Vagina (tissue), 2 donors: ENCODE results near the gene UTS2B.

Experiments
- POLR2A ChIP-seq, 2 donors: fragments of 450-650 bp; IDR thresholded peaks; one replicate each; pipeline ENCODE4 v1.6.1; 2017; ENCODE audit warnings: antibody characterized with exemption in 2 of 2, mild to moderate bottlenecking in 2 of 2, moderate library complexity in 2 of 2
- POLR2AphosphoS5 ChIP-seq, 2 donors: sonication (generic); formaldehyde crosslinking; IDR thresholded peaks; one replicate each; pipeline ENCODE4 v1.9.0; 2017; ENCODE audit warnings: antibody characterized with exemption in 2 of 2, mild to moderate bottlenecking in 2 of 2, low read depth in 1 of 2; ENCODE audit not compliant: insufficient read depth in 1 of 2

- TF ChIP-seq POLR2AphosphoS5 (IDR thresholded peaks at IDR 0.05; ENCODE audit: insufficient read depth in 1 of 2, low read depth in 1 of 2) (no peak), POLR2A (IDR thresholded peaks at IDR 0.05) (no peak)
These were observed 67.0 kb downstream of the UTS2B start for GRCh38 chr3:191263365-191263764.
